H9 (cell line): ENCODE data around the gene MTCL1. TPM values are rescaled to one million over a fixed set of nuclear protein-coding genes. Genes with fewer than 3 reads are reported as not detected.

ENCODE experiments used
- DNase-seq: peaks from one replicate; pipeline ENCODE4 v3.0.0-alpha.2; 2017
- H2AFZ ChIP-seq: one replicate; pipeline ENCODE4 v1.6.1; 2013; ENCODE audit warnings: mild to moderate bottlenecking, low read length, control low read depth, moderate library complexity
- H2AK5ac ChIP-seq: 2 replicates; pipeline ENCODE4 v1.6.1; 2013; ENCODE audit warnings: low read length, control low read depth, mixed read lengths; ENCODE audit not compliant: insufficient read length
- H2BK120ac ChIP-seq: one replicate; pipeline ENCODE4 v1.6.1; 2013; ENCODE audit warnings: low read depth, mild to moderate bottlenecking, low read length, control low read depth, inconsistent platforms; ENCODE audit not compliant: poor library complexity, severe bottlenecking
- H2BK12ac ChIP-seq: 2 replicates; pipeline ENCODE4 v1.6.1; 2013; ENCODE audit warnings: low read length, control low read depth, mixed read lengths, low read depth; ENCODE audit not compliant: insufficient read length
- H2BK15ac ChIP-seq: 2 replicates; pipeline ENCODE4 v1.6.1; 2013; ENCODE audit warnings: low read depth, low read length, control low read depth
- H2BK20ac ChIP-seq: one replicate; pipeline ENCODE4 v1.6.1; 2013; ENCODE audit warnings: low read depth, mild to moderate bottlenecking, low read length, control low read depth, inconsistent platforms; ENCODE audit not compliant: poor library complexity, severe bottlenecking
- H2BK5ac ChIP-seq: 2 replicates; pipeline ENCODE4 v1.6.1; 2013; ENCODE audit warnings: low read length, control low read depth, mixed read lengths; ENCODE audit not compliant: insufficient read length
- H3K14ac ChIP-seq: 2 replicates; pipeline ENCODE4 v1.6.1; 2013; ENCODE audit warnings: low read length, control low read depth; ENCODE audit not compliant: insufficient read depth
- H3K18ac ChIP-seq: 2 replicates; pipeline ENCODE4 v1.6.1; 2013; ENCODE audit warnings: low read depth, mild to moderate bottlenecking, mixed read lengths, low read length, control low read depth; ENCODE audit not compliant: insufficient read length
- H3K23ac ChIP-seq: 2 replicates; pipeline ENCODE4 v1.6.1; 2013; ENCODE audit warnings: low read length, control low read depth, mixed read lengths, low read depth; ENCODE audit not compliant: insufficient read length
- H3K23me2 ChIP-seq: 2 replicates; pipeline ENCODE4 v1.6.1; 2013; ENCODE audit warnings: low read depth, mild to moderate bottlenecking, mixed read lengths, low read length, control low read depth; ENCODE audit not compliant: insufficient read length, poor library complexity, severe bottlenecking
- H3K27ac ChIP-seq: 2 replicates; pipeline ENCODE4 v1.5.1; 2013; ENCODE audit warnings: low read length, control low read depth, mixed read lengths, low read depth; ENCODE audit not compliant: insufficient read length
- H3K27me3 ChIP-seq: 2 replicates; pipeline ENCODE4 v1.6.1; 2013; ENCODE audit warnings: low read length, control low read depth, inconsistent platforms; ENCODE audit not compliant: insufficient read depth
- H3K4ac ChIP-seq: 2 replicates; pipeline ENCODE4 v1.6.1; 2013; ENCODE audit warnings: low read depth, mild to moderate bottlenecking, control low read depth, inconsistent platforms, low read length, moderate library complexity
- H3K4me1 ChIP-seq: 2 replicates; pipeline ENCODE4 v1.6.1; 2013; ENCODE audit warnings: low read length, control low read depth, inconsistent platforms; ENCODE audit not compliant: insufficient read depth
- H3K4me2 ChIP-seq: 2 replicates; pipeline ENCODE4 v1.6.1; 2013; ENCODE audit warnings: low read length, control low read depth, mixed read lengths; ENCODE audit not compliant: insufficient read length, insufficient read depth
- H3K56ac ChIP-seq: 2 replicates; pipeline ENCODE4 v1.6.1; 2013; ENCODE audit warnings: low read depth, mild to moderate bottlenecking, mixed read lengths, low read length, control low read depth; ENCODE audit not compliant: insufficient read length
- H3K79me1 ChIP-seq: 2 replicates; pipeline ENCODE4 v1.6.1; 2013; ENCODE audit warnings: low read depth, mild to moderate bottlenecking, moderate library complexity, low read length, control low read depth, inconsistent platforms; ENCODE audit not compliant: insufficient read depth, poor library complexity, severe bottlenecking
- H3K79me2 ChIP-seq: 2 replicates; pipeline ENCODE4 v1.6.1; 2013; ENCODE audit warnings: low read length, control low read depth, inconsistent platforms; ENCODE audit not compliant: insufficient read depth
- H3K9ac ChIP-seq: 2 replicates; pipeline ENCODE4 v1.6.1; 2013; ENCODE audit warnings: low read length, control low read depth, mixed read lengths; ENCODE audit not compliant: insufficient read length; ENCODE audit errors: extremely low read depth
- H3K9me3 ChIP-seq: one replicate; pipeline ENCODE4 v1.6.1; 2013; ENCODE audit warnings: low read depth, low read length, inconsistent platforms; ENCODE audit not compliant: control insufficient read depth
- H3T11ph ChIP-seq: one replicate; pipeline ENCODE4 v1.6.1; 2013; ENCODE audit warnings: mild to moderate bottlenecking, low read length, control low read depth, inconsistent platforms
- H4K20me1 ChIP-seq: one replicate; pipeline ENCODE4 v1.6.1; 2013; ENCODE audit not compliant: control insufficient read depth, insufficient read length, insufficient read depth
- H4K5ac ChIP-seq: 2 replicates; pipeline ENCODE4 v1.6.1; 2013; ENCODE audit warnings: low read depth, mild to moderate bottlenecking, mixed read lengths, low read length, control low read depth; ENCODE audit not compliant: insufficient read length
- H4K8ac ChIP-seq: replicated peaks from 2 replicates; pipeline ENCODE4 v1.6.1; 2013; ENCODE audit warnings: low read length, control low read depth, mixed read lengths, low read depth; ENCODE audit not compliant: insufficient read length
- H4K91ac ChIP-seq: 2 replicates; pipeline ENCODE4 v1.6.1; 2013; ENCODE audit warnings: low read depth, mild to moderate bottlenecking, moderate library complexity, mixed read lengths, low read length, control low read depth; ENCODE audit not compliant: insufficient read length
- H3K27ac Mint-ChIP-seq, 3 experiments: 2 replicates in 2 of 3; 3 replicates in 1 of 3; pipeline ENCODE4 v1.8.0; 2020 to 2021; ENCODE audit warnings: mixed read lengths in 3 of 3, mild to moderate bottlenecking in 1 of 3, moderate library complexity in 1 of 3
- H3K27me3 Mint-ChIP-seq: 2 replicates; pipeline ENCODE4 v1.8.0; 2021; ENCODE audit warnings: low read depth, mild to moderate bottlenecking, moderate library complexity, mixed read lengths
- H3K36me3 Mint-ChIP-seq, 3 experiments: 2 replicates in 2 of 3; 3 replicates in 1 of 3; pipeline ENCODE4 v1.8.0; 2020 to 2021; ENCODE audit warnings: low read depth in 3 of 3, mixed read lengths in 3 of 3; ENCODE audit not compliant: insufficient read depth in 1 of 3
- H3K4me1 Mint-ChIP-seq, 2 experiments: 2 replicates each; pipeline ENCODE4 v1.8.0; 2020; ENCODE audit warnings: mixed read lengths in 2 of 2
- H3K4me3 Mint-ChIP-seq, 2 experiments: 2 replicates in 1 of 2; 3 replicates in 1 of 2; pipeline ENCODE4 v1.8.0; 2020 to 2021; ENCODE audit warnings: mild to moderate bottlenecking in 2 of 2, mixed read lengths in 2 of 2, moderate library complexity in 1 of 2
- H3K9me3 Mint-ChIP-seq, 2 experiments: 2 replicates in 1 of 2; 3 replicates in 1 of 2; pipeline ENCODE4 v1.8.0; 2020; ENCODE audit warnings: mild to moderate bottlenecking in 2 of 2, mixed read lengths in 2 of 2, moderate library complexity in 1 of 2
- WGBS: extraction: QIAGEN DNeasy Blood & Tissue Kit; methylation state at CpG from one replicate; pipeline ENCODE4 v1.1.7; 2013; ENCODE audit warnings: missing lambda C conversion rate, low lambda C conversion rate, mixed read lengths; ENCODE audit not compliant: insufficient read length; ENCODE audit errors: extremely low coverage; 5-methylcytosine and 5-hydroxymethylcytosine counted together
- total RNA-seq: library from RNA; stranded (reverse); gene quantifications from 2 replicates; pipeline ENCODE4 v1.2.1, GENCODE V29; 2021
- TF ChIP-seq, protein P1 (sequence below): fragments of 200-600 bp; sonication (generic); conservative IDR thresholded peaks from 3 replicates; pipeline ENCODE4 v1.8.0; 2021; ENCODE audit warnings: antibody characterized with exemption, mild to moderate bottlenecking

Gene MTCL1
- total RNA-seq, 1 experiment from 2014 or later, result 50.7 TPM

DNA sequence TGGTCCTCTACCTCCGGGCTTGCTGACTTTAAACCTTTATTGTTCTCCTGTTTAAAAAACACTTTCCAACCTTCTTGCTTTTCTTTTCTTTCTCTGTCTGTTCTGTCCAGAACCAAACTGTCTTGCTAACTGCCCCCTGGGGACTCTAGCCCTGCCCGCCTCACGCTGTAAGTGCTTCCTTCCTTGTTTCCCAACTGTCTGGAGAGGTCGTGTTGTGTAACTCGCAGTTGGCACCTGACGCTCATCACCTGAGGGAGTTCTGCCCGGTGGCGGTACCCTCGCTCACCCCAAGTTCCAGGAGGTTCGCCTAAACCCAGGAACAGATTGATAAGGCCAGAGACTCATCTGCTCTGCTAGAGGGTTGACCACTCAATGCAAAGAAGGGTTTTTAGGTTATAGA, 123.4 kb downstream of the MTCL1 start:
- Histone ChIP-seq H3K18ac (no peak overlapping the region), H3K27ac (no peak overlapping the region), H4K91ac (no peak overlapping the region), H3K79me1 (no peaks in the 10 kb centered on the region), H2BK20ac (no peak overlapping the region), H2BK120ac (no peak overlapping the region), H4K5ac (no peak overlapping the region), H2AK5ac (no peak overlapping the region), H3K9me3 (no peaks in the 10 kb centered on the region), H2BK15ac (no peak overlapping the region), H3T11ph (no peak overlapping the region), H3K23me2 (no peaks in the 10 kb centered on the region), H3K79me2 (no peaks in the 10 kb centered on the region), H3K56ac (no peak overlapping the region), H3K27me3 (no peaks in the 10 kb centered on the region), H3K4me1 (no peaks in the 10 kb centered on the region; the same call in 1 of the 2 replicates), H3K23ac (no peak overlapping the region), H2BK12ac (no peak overlapping the region), H4K8ac (no peak overlapping the region), H2BK5ac (no peak overlapping the region), H3K14ac (no peak overlapping the region), H4K20me1 (no peaks in the 10 kb centered on the region), H3K9ac (no peak overlapping the region), H3K4me2 (no peak overlapping the region), H2AFZ (no peak overlapping the region), H3K4ac (no peak overlapping the region)
- Mint-ChIP-seq H3K4me1 (peaks cover 21 to 26% of the 10 kb centered on the region in 2 experiments), H3K36me3 (peaks cover 17 to 53% (median 42%) of the 10 kb centered on the region in 3 experiments), H3K4me3 (no peak overlapping the region), H3K27ac (peak overlapping the region; percentile 24 to 63 (median 31); a peak in 5 of 7 replicates), H3K27me3 (no peaks in the 10 kb centered on the region), H3K9me3 (peaks cover 0 to 3% of the 10 kb centered on the region in 2 experiments; a peak in 2 of 5 replicates)
- TF ChIP-seq, protein P1, sequence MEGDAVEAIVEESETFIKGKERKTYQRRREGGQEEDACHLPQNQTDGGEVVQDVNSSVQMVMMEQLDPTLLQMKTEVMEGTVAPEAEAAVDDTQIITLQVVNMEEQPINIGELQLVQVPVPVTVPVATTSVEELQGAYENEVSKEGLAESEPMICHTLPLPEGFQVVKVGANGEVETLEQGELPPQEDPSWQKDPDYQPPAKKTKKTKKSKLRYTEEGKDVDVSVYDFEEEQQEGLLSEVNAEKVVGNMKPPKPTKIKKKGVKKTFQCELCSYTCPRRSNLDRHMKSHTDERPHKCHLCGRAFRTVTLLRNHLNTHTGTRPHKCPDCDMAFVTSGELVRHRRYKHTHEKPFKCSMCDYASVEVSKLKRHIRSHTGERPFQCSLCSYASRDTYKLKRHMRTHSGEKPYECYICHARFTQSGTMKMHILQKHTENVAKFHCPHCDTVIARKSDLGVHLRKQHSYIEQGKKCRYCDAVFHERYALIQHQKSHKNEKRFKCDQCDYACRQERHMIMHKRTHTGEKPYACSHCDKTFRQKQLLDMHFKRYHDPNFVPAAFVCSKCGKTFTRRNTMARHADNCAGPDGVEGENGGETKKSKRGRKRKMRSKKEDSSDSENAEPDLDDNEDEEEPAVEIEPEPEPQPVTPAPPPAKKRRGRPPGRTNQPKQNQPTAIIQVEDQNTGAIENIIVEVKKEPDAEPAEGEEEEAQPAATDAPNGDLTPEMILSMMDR, result no peak
- no peak for DNase-seq
- WGBS, result no CpG with 5 or more reads among the region's 10 CpGs
